Activated CD4-positive, CD25-positive, alpha-beta regulatory T cell (primary cell): Measurements from ENCODE around the gene KRTAP20-2.

ENCODE experiments used
- DNase-seq, 4 experiments: peaks; one replicate each; lab custom pipeline; 2025; lab: John Stamatoyannopoulos, UW

KRTAP20-2 gene

DNA sequence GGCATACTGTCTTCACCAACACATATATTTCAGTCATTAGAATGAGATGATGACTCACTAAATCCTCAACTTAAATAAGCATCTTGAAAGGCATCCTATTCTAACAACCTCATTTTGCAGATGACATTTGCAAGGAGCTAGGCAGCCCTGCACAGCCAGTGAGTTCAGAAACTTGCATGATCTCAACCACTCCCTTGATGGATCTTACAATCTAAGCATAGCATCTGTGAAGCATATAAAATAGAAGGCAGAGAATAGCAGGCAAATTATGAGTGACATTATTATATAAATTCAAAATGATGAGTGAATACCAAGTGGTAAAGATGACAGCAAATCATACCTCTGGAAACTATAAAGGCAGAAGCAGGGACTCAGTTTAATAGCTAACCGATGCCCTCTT is 39.3 kb downstream of the KRTAP20-2 start:
- no peak for DNase-seq

DNA sequence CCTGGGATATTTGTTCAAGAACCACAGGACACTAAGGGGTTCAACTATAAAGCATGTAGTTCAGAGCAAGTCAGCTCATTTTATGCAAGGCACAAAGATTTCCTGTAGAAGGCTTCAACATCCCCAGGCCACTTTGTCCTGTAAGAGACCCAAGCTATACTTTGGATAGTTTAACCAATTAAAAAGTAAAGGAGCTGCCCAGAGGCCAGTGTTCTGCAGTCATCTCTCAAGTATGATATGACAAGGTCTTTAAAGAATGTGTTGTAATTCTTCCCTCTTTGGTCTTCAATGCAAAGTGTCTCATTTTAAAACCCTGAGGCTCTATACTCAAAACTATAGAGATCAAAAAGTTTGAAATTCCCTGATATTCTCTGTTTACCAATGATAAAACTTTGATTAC is 41.7 kb downstream of the KRTAP20-2 start:
- no peak for DNase-seq

DNA sequence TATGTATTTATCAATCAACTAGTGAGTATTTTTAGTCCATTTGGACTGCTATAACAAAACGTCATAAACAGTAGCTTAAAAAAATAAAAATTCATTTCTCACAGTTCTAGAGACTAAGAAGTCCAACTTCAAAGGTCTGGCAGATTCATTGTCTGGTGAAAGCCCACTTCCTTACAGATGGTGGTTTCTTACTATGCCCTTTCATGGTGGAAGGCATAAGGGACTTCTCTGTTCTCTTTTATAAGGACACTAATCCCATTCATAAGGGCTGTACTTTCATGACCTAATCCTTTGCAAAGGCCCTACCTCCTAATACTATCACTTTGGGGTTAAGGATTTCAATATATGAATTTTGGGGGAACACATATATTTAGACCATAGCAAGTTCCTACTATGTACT is 45.6 kb downstream of the KRTAP20-2 start:
- no peak for DNase-seq

- DNase-seq, result no peak
These were observed 49.5 kb downstream of the KRTAP20-2 start for GRCh38 chr21:30684506-30684905.
